ENCODE results near the gene RNGTT.

- no peak for TF ChIP-seq CTCF (tag by site-specific recombination; IDR thresholded peaks at IDR 0.05)
- no peak for TF ChIP-seq ZNF274 (IDR thresholded peaks at IDR 0.05; ENCODE audit: low read length)
- TF ChIP-seq ZNF274 (tag by site-specific recombination; IDR thresholded peaks at IDR 0.05; ENCODE audit: borderline replicate concordance) = no peak
- no peak for TF ChIP-seq ZNF610 (tag by site-specific recombination; IDR thresholded peaks at IDR 0.05; ENCODE audit: borderline replicate concordance)
- TF ChIP-seq ZSCAN18 (tag by site-specific recombination; IDR thresholded peaks at IDR 0.05) = no peak
- no peak for TF ChIP-seq ZNF280D (tag by site-specific recombination; IDR thresholded peaks at IDR 0.05)
- no peak for TF ChIP-seq ZNF19 (tag by site-specific recombination; IDR thresholded peaks at IDR 0.05; ENCODE audit: low read depth)
- no peak for TF ChIP-seq ZNF18 (tag by site-specific recombination; IDR thresholded peaks at IDR 0.05)
- TF ChIP-seq PBX3 (CRISPR knock-in tag; IDR thresholded peaks at IDR 0.05) = no peak
- TF ChIP-seq ZNF501 (tag by site-specific recombination; IDR thresholded peaks at IDR 0.05) = no peak
- TF ChIP-seq ZNF398 (tag by site-specific recombination; IDR thresholded peaks at IDR 0.05) = no peak
- TF ChIP-seq ZNF140 (tag by site-specific recombination; IDR thresholded peaks at IDR 0.05) = no peak
- no peak for TF ChIP-seq TSHZ1 (tag by site-specific recombination; IDR thresholded peaks at IDR 0.05; ENCODE audit: borderline replicate concordance)
Measured at GRCh38 chr6:88728756-88729155, 234.7 kb downstream of the RNGTT start.

Measured in HEK293 (cell line).